Transverse colon (tissue), 4 donors: ENCODE data around the gene POU5F2. TPM values are rescaled to one million over a fixed set of nuclear protein-coding genes. Genes with fewer than 3 reads are reported as not detected.

Source experiments
- DNase-seq: peaks from one replicate; pipeline ENCODE4 v3.0.0-alpha.2; 2019
- H3K27ac ChIP-seq, 4 donors: fragments of 200-600 bp; sonication (generic); 2 replicates each; pipeline ENCODE4 v1.5.1; 2016 to 2018; ENCODE audit warnings: inconsistent platforms in 4 of 4
- H3K27me3 ChIP-seq: fragments of 200-600 bp; sonication (generic); 2 replicates; pipeline ENCODE4 v1.5.1; 2017; ENCODE audit warnings: inconsistent platforms
- H3K36me3 ChIP-seq, 4 donors: fragments of 200-600 bp; sonication (generic); 2 replicates each; pipeline ENCODE4 v1.5.1; 2017 to 2019; ENCODE audit warnings: inconsistent platforms in 4 of 4
- H3K4me1 ChIP-seq, 4 donors: fragments of 200-600 bp; sonication (generic); 2 replicates each; pipeline ENCODE4 v1.5.1; 2017 to 2020; ENCODE audit warnings: inconsistent platforms in 4 of 4
- H3K4me3 ChIP-seq, 4 donors: fragments of 200-600 bp; sonication (generic); 1 replicate in 1 of 4; 2 replicates in 3 of 4; pipeline versions ENCODE4 v1.5.1 to v1.6.1; 2017 to 2019; ENCODE audit warnings: inconsistent platforms in 4 of 4
- H3K9me3 ChIP-seq, 2 donors: fragments of 200-600 bp; sonication (generic); 2 replicates each; pipeline ENCODE4 v1.5.1; 2017 to 2019; ENCODE audit warnings: inconsistent platforms in 2 of 2
- EP300 ChIP-seq: sonication (generic); formaldehyde crosslinking; IDR thresholded peaks from one replicate; pipeline ENCODE4 v1.6.1; 2017; ENCODE audit warnings: antibody characterized with exemption, low read depth
- POLR2A ChIP-seq: fragments of 450-650 bp; IDR thresholded peaks from one replicate; pipeline ENCODE4 v1.6.1; 2016; ENCODE audit warnings: antibody characterized with exemption, mild to moderate bottlenecking, moderate library complexity
- POLR2AphosphoS5 ChIP-seq, 3 donors: sonication (generic); formaldehyde crosslinking; IDR thresholded peaks; one replicate each; pipeline ENCODE4 v1.6.1; 2016; ENCODE audit warnings: antibody characterized with exemption in 3 of 3
- WGBS, 2 donors: methylation state at CpG; one replicate each; pipeline ENCODE4 v1.1.5; 2018; ENCODE audit warnings: low coverage in 1 of 2; 5-methylcytosine and 5-hydroxymethylcytosine counted together
- in situ Hi-C, 4 donors: fragments of 200-750 bp; cut with MboI; loops; one replicate each; pipeline versions ENCODE4 v1.15.0 to v1.15.1; 2017; ENCODE audit warnings: low sequenced_read_pairs in 3 of 4, low pct_ligation_motif_present in 1 of 4, low pct_unique_long_range_greater_than_20kb in 1 of 4
- intact Hi-C: fragments of 100-400 bp; cut with DNase I; formaldehyde crosslinking; loops from one replicate; pipeline ENCODE4 v1.15.1; 2023; ENCODE audit warnings: low total_unique reads
- total RNA-seq, 4 donors: library from RNA; depleted of rRNA; stranded (reverse); fragments of >200 nt; gene quantifications; one replicate each; pipeline ENCODE4 v1.1.0, GENCODE V29; 2016
- TF ChIP-seq, protein P1 (sequence below), 5 experiments: fragments of 200-600 bp in 3 of 5; fragments of 450-650 bp in 2 of 5; sonication (generic) in 3 of 5; IDR thresholded peaks; 1 replicate in 2 of 5; 2 replicates in 3 of 5; pipeline ENCODE4 v1.5.1; 2016 to 2017; ENCODE audit warnings: antibody characterized with exemption in 5 of 5, inconsistent platforms in 3 of 5, mild to moderate bottlenecking in 2 of 5, moderate library complexity in 1 of 5

POU5F2 gene
- total RNA-seq, 4 donors from 2014 or later = 1.1 to 7.8 (median 4.0) TPM

DNA sequence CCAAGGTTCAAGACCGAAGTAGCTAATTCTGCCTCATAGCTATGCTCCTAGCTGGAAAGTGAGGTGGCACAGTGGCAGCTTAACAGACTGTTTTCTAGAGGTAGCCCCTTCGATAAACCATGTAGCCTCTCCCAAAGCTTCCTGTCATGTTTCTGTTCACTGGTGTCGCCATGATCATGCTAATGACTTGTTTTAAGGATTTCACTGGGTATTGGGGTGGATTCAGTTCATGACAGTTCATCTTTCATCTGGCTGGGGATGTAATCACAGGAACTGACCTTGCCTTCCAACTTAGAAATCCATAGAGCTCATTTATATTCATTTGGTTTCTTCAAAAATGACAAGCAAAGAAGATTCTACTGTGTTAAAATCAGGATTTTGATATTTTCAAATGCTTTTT is 9.4 kb downstream of the POU5F2 start:
- TF ChIP-seq POLR2A (no peak), EP300 (no peak), POLR2AphosphoS5 (IDR thresholded peaks at IDR 0.05) (no peak)
- TF ChIP-seq, protein P1, sequence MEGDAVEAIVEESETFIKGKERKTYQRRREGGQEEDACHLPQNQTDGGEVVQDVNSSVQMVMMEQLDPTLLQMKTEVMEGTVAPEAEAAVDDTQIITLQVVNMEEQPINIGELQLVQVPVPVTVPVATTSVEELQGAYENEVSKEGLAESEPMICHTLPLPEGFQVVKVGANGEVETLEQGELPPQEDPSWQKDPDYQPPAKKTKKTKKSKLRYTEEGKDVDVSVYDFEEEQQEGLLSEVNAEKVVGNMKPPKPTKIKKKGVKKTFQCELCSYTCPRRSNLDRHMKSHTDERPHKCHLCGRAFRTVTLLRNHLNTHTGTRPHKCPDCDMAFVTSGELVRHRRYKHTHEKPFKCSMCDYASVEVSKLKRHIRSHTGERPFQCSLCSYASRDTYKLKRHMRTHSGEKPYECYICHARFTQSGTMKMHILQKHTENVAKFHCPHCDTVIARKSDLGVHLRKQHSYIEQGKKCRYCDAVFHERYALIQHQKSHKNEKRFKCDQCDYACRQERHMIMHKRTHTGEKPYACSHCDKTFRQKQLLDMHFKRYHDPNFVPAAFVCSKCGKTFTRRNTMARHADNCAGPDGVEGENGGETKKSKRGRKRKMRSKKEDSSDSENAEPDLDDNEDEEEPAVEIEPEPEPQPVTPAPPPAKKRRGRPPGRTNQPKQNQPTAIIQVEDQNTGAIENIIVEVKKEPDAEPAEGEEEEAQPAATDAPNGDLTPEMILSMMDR (IDR thresholded peaks at IDR 0.05) = no peak
- intact Hi-C loops (no loop called here), in situ Hi-C loops (no loop called here)
- no peaks in the 10 kb centered on the region for H3K36me3 ChIP-seq
- 96 to 100% methylated on average over 2 to 3 of the region's 3 CpGs for WGBS, 2 donors
- H3K4me1 ChIP-seq = no peaks in the 10 kb centered on the region
- no peaks in the 10 kb centered on the region for H3K9me3 ChIP-seq
- H3K27ac ChIP-seq = no peak overlapping the region
- H3K4me3 ChIP-seq = no peak overlapping the region
- DNase-seq = no peak
- no peaks in the 10 kb centered on the region for H3K27me3 ChIP-seq

DNA sequence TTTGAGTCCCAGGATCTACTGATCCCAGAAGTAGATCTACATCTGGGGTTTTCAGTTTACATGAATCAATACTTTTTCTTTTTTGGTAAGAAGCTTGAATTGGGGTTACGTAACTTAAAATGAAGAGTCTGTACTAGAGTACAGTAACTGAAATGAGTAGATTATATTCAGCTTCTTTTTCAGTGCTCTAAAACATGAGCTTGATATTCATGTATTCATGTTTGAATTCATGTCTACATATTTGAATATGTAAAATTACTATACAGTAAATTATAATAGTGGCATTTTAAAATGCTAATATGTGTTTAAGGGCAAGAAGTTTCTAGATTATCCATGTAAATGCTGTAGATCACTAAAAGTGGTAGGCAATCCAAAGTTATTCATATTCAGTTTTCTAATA is 14.8 kb downstream of the POU5F2 start:
- Histone ChIP-seq H3K9me3 (no peaks in the 10 kb centered on the region), H3K4me1 (peaks cover 0 to 10% (median 0%) of the 10 kb centered on the region in 4 donors), H3K36me3 (no peaks in the 10 kb centered on the region), H3K27me3 (no peaks in the 10 kb centered on the region), H3K27ac (no peak overlapping the region), H3K4me3 (no peak overlapping the region)
- DNase-seq = no peak
- TF ChIP-seq, protein P1 (IDR thresholded peaks at IDR 0.05) = no peak
- TF ChIP-seq POLR2AphosphoS5 (IDR thresholded peaks at IDR 0.05) = no peak
- TF ChIP-seq EP300 = no peak
- no peak for TF ChIP-seq POLR2A
- in situ Hi-C loops = no loop called here
- 100% methylated on average over 1 of the region's 1 CpG for WGBS, 2 donors
- intact Hi-C loops = no loop called here

- Histone ChIP-seq H3K27me3 (no peaks in the 10 kb centered on the region), H3K36me3 (no peaks in the 10 kb centered on the region), H3K4me1 (peaks cover 0 to 14% (median 2%) of the 10 kb centered on the region in 4 donors), H3K27ac (no peak overlapping the region), H3K4me3 (no peak overlapping the region), H3K9me3 (no peaks in the 10 kb centered on the region)
- 95 to 100% methylated on average over 1 of the region's 1 CpG for WGBS, 2 donors
- TF ChIP-seq, protein P1 (IDR thresholded peaks at IDR 0.05) = no peak
- TF ChIP-seq POLR2AphosphoS5 (IDR thresholded peaks at IDR 0.05) = no peak
- TF ChIP-seq POLR2A = no peak
- in situ Hi-C loops = no loop called here
- no peak for DNase-seq
- intact Hi-C loops = no loop called here
Observed at GRCh38 chr5:93724791-93725190, 16.6 kb downstream of the POU5F2 start.

- Histone ChIP-seq H3K27me3 (no peaks in the 10 kb centered on the region), H3K27ac (no peak overlapping the region), H3K9me3 (no peaks in the 10 kb centered on the region), H3K36me3 (no peaks in the 10 kb centered on the region), H3K4me1 (peaks cover 0 to 14% (median 2%) of the 10 kb centered on the region in 4 donors), H3K4me3 (no peak overlapping the region)
- DNase-seq = no peak
- intact Hi-C loops (no loop called here), in situ Hi-C loops (no loop called here)
- TF ChIP-seq EP300 (no peak), POLR2A (no peak)
- TF ChIP-seq, protein P1 (IDR thresholded peaks at IDR 0.05) = no peak
- 72 to 75% methylated on average over 4 of the region's 4 CpGs for WGBS, 2 donors
Observed at GRCh38 chr5:93723681-93724080, 17.7 kb downstream of the POU5F2 start.
